HEK293 (cell line): ENCODE results near the gene TMEM234.

Experiments used
- OVOL3 ChIP-seq: fragments of 450-650 bp; formaldehyde crosslinking; IDR thresholded peaks from 2 replicates; pipeline ENCODE4 v1.5.1; 2016; ENCODE audit warnings: missing biosample characterization, missing genetic modification characterization
- RBAK ChIP-seq: fragments of 450-650 bp; formaldehyde crosslinking; IDR thresholded peaks from 2 replicates; pipeline ENCODE4 v1.5.1; 2016; ENCODE audit warnings: missing biosample characterization, missing genetic modification characterization
- ZBTB21 ChIP-seq: fragments of 450-650 bp; formaldehyde crosslinking; IDR thresholded peaks from 2 replicates; pipeline ENCODE4 v1.5.1; 2017; ENCODE audit warnings: missing biosample characterization, missing genetic modification characterization
- ZNF155 ChIP-seq: fragments of 450-650 bp; formaldehyde crosslinking; IDR thresholded peaks from 2 replicates; pipeline ENCODE4 v1.5.1; 2016; ENCODE audit warnings: missing biosample characterization, missing genetic modification characterization
- ZNF266 ChIP-seq: fragments of 450-650 bp; formaldehyde crosslinking; IDR thresholded peaks from 2 replicates; pipeline ENCODE4 v1.5.1; 2016; ENCODE audit warnings: missing biosample characterization, missing genetic modification characterization, low read depth
- ZNF658 ChIP-seq: fragments of 450-650 bp; formaldehyde crosslinking; IDR thresholded peaks from 2 replicates; pipeline ENCODE4; 2016; ENCODE audit warnings: missing biosample characterization, missing genetic modification characterization
- TF ChIP-seq, protein P1 (sequence below): fragments of 450-650 bp; formaldehyde crosslinking; IDR thresholded peaks from 2 replicates; pipeline ENCODE4 v1.5.1; 2016; ENCODE audit warnings: missing biosample characterization, missing genetic modification characterization, borderline replicate concordance
- TF ChIP-seq, protein P2 (sequence below): fragments of 450-650 bp; formaldehyde crosslinking; IDR thresholded peaks from 2 replicates; pipeline ENCODE4 v1.5.1; 2017; ENCODE audit warnings: missing biosample characterization, missing genetic modification characterization
- TF ChIP-seq, protein P3 (sequence below): fragments of 450-650 bp; formaldehyde crosslinking; conservative IDR thresholded peaks from 2 replicates; pipeline ENCODE4 v1.5.1; 2016; ENCODE audit warnings: low read depth, missing biosample characterization, missing genetic modification characterization
- TF ChIP-seq, protein P4 (sequence below): fragments of 450-650 bp; formaldehyde crosslinking; IDR thresholded peaks from 2 replicates; pipeline ENCODE4 v1.5.1; 2016; ENCODE audit warnings: missing biosample characterization, missing genetic modification characterization
- TF ChIP-seq, protein P5 (sequence below): fragments of 450-650 bp; formaldehyde crosslinking; IDR thresholded peaks from 2 replicates; pipeline ENCODE4 v1.5.1; 2016; ENCODE audit warnings: missing biosample characterization, missing genetic modification characterization, borderline replicate concordance
- TF ChIP-seq, protein P6 (sequence below): fragments of 450-650 bp; formaldehyde crosslinking; IDR thresholded peaks from 2 replicates; pipeline ENCODE4 v1.5.1; 2016; ENCODE audit warnings: missing biosample characterization, missing genetic modification characterization
- TF ChIP-seq, protein P7 (sequence below): fragments of 450-650 bp; formaldehyde crosslinking; IDR thresholded peaks from 2 replicates; pipeline ENCODE4 v1.5.1; 2016; ENCODE audit warnings: missing biosample characterization, missing genetic modification characterization
- TF ChIP-seq, protein P8 (sequence below): fragments of 450-650 bp; formaldehyde crosslinking; IDR thresholded peaks from 2 replicates; pipeline ENCODE4 v1.5.1; 2016; ENCODE audit warnings: missing biosample characterization, missing genetic modification characterization

TMEM234 gene

DNA sequence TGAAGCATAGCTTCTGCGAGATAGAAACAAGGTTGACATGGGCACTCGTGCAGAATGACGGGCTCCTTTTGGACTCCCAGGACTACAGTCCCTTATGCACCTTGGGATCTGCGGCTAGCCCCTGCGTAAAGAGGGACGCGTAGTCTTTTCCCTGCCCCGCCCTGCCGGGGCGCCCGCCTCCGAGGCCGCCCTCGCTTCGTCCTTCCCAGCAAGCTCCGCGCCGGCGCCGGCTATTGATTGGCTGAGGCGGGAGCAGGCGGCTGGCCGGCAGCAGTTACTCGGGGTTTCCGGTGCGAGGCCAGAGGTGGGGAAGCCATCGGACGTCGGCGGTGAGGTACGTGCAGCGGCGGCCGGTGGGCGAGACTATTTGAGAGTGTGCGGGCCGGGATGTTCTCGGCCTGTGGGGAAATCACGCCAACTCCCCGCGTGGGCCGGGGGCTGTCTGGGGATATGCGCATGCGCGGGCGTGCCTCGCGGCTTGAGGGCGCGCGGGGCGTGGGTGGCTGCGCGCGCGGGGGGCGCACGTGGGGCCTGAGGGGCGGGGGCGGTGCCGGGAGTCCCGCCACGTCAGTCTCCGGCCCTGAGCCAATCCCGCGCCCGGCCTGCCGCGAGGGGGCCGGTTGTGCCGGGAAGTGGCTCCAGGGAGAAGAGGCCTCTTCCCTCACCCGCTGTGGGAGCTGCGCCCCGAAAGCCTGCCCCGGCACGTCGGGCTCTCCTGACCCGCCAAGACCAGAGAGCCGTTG lies 42.5 kb downstream of the TMEM234 start, which contains the start of gene TXLNA (continued):
- TF ChIP-seq, protein P1, sequence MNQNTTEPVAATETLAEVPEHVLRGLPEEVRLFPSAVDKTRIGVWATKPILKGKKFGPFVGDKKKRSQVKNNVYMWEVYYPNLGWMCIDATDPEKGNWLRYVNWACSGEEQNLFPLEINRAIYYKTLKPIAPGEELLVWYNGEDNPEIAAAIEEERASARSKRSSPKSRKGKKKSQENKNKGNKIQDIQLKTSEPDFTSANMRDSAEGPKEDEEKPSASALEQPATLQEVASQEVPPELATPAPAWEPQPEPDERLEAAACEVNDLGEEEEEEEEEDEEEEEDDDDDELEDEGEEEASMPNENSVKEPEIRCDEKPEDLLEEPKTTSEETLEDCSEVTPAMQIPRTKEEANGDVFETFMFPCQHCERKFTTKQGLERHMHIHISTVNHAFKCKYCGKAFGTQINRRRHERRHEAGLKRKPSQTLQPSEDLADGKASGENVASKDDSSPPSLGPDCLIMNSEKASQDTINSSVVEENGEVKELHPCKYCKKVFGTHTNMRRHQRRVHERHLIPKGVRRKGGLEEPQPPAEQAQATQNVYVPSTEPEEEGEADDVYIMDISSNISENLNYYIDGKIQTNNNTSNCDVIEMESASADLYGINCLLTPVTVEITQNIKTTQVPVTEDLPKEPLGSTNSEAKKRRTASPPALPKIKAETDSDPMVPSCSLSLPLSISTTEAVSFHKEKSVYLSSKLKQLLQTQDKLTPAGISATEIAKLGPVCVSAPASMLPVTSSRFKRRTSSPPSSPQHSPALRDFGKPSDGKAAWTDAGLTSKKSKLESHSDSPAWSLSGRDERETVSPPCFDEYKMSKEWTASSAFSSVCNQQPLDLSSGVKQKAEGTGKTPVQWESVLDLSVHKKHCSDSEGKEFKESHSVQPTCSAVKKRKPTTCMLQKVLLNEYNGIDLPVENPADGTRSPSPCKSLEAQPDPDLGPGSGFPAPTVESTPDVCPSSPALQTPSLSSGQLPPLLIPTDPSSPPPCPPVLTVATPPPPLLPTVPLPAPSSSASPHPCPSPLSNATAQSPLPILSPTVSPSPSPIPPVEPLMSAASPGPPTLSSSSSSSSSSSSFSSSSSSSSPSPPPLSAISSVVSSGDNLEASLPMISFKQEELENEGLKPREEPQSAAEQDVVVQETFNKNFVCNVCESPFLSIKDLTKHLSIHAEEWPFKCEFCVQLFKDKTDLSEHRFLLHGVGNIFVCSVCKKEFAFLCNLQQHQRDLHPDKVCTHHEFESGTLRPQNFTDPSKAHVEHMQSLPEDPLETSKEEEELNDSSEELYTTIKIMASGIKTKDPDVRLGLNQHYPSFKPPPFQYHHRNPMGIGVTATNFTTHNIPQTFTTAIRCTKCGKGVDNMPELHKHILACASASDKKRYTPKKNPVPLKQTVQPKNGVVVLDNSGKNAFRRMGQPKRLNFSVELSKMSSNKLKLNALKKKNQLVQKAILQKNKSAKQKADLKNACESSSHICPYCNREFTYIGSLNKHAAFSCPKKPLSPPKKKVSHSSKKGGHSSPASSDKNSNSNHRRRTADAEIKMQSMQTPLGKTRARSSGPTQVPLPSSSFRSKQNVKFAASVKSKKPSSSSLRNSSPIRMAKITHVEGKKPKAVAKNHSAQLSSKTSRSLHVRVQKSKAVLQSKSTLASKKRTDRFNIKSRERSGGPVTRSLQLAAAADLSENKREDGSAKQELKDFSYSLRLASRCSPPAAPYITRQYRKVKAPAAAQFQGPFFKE (tag by site-specific recombination): no peak
- TF ChIP-seq ZNF658 (tag by site-specific recombination): no peak
- TF ChIP-seq, protein P2, sequence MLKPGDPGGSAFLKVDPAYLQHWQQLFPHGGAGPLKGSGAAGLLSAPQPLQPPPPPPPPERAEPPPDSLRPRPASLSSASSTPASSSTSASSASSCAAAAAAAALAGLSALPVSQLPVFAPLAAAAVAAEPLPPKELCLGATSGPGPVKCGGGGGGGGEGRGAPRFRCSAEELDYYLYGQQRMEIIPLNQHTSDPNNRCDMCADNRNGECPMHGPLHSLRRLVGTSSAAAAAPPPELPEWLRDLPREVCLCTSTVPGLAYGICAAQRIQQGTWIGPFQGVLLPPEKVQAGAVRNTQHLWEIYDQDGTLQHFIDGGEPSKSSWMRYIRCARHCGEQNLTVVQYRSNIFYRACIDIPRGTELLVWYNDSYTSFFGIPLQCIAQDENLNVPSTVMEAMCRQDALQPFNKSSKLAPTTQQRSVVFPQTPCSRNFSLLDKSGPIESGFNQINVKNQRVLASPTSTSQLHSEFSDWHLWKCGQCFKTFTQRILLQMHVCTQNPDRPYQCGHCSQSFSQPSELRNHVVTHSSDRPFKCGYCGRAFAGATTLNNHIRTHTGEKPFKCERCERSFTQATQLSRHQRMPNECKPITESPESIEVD (tag by site-specific recombination): no peak
- TF ChIP-seq, protein P3, sequence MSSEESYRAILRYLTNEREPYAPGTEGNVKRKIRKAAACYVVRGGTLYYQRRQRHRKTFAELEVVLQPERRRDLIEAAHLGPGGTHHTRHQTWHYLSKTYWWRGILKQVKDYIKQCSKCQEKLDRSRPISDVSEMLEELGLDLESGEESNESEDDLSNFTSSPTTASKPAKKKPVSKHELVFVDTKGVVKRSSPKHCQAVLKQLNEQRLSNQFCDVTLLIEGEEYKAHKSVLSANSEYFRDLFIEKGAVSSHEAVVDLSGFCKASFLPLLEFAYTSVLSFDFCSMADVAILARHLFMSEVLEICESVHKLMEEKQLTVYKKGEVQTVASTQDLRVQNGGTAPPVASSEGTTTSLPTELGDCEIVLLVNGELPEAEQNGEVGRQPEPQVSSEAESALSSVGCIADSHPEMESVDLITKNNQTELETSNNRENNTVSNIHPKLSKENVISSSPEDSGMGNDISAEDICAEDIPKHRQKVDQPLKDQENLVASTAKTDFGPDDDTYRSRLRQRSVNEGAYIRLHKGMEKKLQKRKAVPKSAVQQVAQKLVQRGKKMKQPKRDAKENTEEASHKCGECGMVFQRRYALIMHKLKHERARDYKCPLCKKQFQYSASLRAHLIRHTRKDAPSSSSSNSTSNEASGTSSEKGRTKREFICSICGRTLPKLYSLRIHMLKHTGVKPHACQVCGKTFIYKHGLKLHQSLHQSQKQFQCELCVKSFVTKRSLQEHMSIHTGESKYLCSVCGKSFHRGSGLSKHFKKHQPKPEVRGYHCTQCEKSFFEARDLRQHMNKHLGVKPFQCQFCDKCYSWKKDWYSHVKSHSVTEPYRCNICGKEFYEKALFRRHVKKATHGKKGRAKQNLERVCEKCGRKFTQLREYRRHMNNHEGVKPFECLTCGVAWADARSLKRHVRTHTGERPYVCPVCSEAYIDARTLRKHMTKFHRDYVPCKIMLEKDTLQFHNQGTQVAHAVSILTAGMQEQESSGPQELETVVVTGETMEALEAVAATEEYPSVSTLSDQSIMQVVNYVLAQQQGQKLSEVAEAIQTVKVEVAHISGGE (tag by site-specific recombination): peak; percentile 86
- no peak for TF ChIP-seq ZNF155 (tag by site-specific recombination)
- no peak for TF ChIP-seq RBAK
- TF ChIP-seq, protein P4, sequence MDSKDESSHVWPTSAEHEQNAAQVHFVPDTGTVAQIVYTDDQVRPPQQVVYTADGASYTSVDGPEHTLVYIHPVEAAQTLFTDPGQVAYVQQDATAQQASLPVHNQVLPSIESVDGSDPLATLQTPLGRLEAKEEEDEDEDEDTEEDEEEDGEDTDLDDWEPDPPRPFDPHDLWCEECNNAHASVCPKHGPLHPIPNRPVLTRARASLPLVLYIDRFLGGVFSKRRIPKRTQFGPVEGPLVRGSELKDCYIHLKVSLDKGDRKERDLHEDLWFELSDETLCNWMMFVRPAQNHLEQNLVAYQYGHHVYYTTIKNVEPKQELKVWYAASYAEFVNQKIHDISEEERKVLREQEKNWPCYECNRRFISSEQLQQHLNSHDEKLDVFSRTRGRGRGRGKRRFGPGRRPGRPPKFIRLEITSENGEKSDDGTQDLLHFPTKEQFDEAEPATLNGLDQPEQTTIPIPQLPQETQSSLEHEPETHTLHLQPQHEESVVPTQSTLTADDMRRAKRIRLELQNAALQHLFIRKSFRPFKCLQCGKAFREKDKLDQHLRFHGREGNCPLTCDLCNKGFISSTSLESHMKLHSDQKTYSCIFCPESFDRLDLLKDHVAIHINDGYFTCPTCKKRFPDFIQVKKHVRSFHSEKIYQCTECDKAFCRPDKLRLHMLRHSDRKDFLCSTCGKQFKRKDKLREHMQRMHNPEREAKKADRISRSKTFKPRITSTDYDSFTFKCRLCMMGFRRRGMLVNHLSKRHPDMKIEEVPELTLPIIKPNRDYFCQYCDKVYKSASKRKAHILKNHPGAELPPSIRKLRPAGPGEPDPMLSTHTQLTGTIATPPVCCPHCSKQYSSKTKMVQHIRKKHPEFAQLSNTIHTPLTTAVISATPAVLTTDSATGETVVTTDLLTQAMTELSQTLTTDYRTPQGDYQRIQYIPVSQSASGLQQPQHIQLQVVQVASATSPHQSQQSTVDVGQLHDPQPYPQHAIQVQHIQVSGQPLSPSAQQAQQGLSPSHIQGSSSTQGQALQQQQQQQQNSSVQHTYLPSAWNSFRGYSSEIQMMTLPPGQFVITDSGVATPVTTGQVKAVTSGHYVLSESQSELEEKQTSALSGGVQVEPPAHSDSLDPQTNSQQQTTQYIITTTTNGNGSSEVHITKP (tag by site-specific recombination): peak; percentile 98
- TF ChIP-seq, protein P5, sequence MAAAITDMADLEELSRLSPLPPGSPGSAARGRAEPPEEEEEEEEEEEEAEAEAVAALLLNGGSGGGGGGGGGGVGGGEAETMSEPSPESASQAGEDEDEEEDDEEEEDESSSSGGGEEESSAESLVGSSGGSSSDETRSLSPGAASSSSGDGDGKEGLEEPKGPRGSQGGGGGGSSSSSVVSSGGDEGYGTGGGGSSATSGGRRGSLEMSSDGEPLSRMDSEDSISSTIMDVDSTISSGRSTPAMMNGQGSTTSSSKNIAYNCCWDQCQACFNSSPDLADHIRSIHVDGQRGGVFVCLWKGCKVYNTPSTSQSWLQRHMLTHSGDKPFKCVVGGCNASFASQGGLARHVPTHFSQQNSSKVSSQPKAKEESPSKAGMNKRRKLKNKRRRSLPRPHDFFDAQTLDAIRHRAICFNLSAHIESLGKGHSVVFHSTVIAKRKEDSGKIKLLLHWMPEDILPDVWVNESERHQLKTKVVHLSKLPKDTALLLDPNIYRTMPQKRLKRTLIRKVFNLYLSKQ: no peak
- TF ChIP-seq, protein P6, sequence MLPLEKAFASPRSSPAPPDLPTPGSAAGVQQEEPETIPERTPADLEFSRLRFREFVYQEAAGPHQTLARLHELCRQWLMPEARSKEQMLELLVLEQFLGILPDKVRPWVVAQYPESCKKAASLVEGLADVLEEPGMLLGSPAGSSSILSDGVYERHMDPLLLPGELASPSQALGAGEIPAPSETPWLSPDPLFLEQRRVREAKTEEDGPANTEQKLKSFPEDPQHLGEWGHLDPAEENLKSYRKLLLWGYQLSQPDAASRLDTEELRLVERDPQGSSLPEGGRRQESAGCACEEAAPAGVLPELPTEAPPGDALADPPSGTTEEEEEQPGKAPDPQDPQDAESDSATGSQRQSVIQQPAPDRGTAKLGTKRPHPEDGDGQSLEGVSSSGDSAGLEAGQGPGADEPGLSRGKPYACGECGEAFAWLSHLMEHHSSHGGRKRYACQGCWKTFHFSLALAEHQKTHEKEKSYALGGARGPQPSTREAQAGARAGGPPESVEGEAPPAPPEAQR (tag by site-specific recombination): no peak
- TF ChIP-seq OVOL3 (tag by site-specific recombination): 0 out of 2 replicates have a peak, but pooled peaks have one; percentile 40
- TF ChIP-seq, protein P7, sequence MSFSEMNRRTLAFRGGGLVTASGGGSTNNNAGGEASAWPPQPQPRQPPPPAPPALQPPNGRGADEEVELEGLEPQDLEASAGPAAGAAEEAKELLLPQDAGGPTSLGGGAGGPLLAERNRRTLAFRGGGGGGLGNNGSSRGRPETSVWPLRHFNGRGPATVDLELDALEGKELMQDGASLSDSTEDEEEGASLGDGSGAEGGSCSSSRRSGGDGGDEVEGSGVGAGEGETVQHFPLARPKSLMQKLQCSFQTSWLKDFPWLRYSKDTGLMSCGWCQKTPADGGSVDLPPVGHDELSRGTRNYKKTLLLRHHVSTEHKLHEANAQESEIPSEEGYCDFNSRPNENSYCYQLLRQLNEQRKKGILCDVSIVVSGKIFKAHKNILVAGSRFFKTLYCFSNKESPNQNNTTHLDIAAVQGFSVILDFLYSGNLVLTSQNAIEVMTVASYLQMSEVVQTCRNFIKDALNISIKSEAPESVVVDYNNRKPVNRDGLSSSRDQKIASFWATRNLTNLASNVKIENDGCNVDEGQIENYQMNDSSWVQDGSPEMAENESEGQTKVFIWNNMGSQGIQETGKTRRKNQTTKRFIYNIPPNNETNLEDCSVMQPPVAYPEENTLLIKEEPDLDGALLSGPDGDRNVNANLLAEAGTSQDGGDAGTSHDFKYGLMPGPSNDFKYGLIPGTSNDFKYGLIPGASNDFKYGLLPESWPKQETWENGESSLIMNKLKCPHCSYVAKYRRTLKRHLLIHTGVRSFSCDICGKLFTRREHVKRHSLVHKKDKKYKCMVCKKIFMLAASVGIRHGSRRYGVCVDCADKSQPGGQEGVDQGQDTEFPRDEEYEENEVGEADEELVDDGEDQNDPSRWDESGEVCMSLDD: peak; percentile 64; the same call in 1 of the 2 replicates
- no peak for TF ChIP-seq ZNF266 (tag by site-specific recombination)
- TF ChIP-seq ZBTB21: no peak
- TF ChIP-seq, protein P8, sequence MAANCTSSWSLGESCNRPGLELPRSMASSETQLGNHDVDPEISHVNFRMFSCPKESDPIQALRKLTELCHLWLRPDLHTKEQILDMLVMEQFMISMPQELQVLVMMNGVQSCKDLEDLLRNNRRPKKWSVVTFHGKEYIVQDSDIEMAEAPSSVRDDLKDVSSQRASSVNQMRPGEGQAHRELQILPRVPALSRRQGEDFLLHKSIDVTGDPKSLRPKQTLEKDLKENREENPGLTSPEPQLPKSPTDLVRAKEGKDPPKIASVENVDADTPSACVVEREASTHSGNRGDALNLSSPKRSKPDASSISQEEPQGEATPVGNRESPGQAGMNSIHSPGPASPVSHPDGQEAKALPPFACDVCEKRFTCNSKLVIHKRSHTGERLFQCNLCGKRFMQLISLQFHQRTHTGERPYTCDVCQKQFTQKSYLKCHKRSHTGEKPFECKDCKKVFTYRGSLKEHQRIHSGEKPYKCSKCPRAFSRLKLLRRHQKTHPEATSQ (tag by site-specific recombination): no peak
